Nephron progenitor cell (in vitro differentiated cells): ENCODE measurements around the gene ZNF653.

Experiments used
- DNase-seq: peaks from one replicate; pipeline ENCODE4 v3.0.0; 2021
- H3K27ac Mint-ChIP-seq: 2 replicates; pipeline ENCODE4 v1.8.0; 2021; ENCODE audit warnings: mild to moderate bottlenecking, moderate library complexity, mixed read lengths
- H3K27me3 Mint-ChIP-seq: 2 replicates; pipeline ENCODE4 v1.8.0; 2021; ENCODE audit warnings: mild to moderate bottlenecking, low read depth, mixed read lengths; ENCODE audit not compliant: poor library complexity
- H3K36me3 Mint-ChIP-seq: 2 replicates; pipeline ENCODE4 v1.8.0; 2021; ENCODE audit warnings: low read depth, mixed read lengths
- H3K4me1 Mint-ChIP-seq: 2 replicates; pipeline ENCODE4 v1.8.0; 2021; ENCODE audit warnings: mixed read lengths
- H3K4me3 Mint-ChIP-seq: 2 replicates; pipeline ENCODE4 v1.8.0; 2021; ENCODE audit warnings: mild to moderate bottlenecking, moderate library complexity, mixed read lengths
- H3K9me3 Mint-ChIP-seq: 2 replicates; pipeline ENCODE4 v1.8.0; 2021; ENCODE audit warnings: mild to moderate bottlenecking, moderate library complexity, mixed read lengths
- TF ChIP-seq, protein P1 (sequence below): fragments of 200-600 bp; sonication (generic); IDR thresholded peaks from 2 replicates; pipeline ENCODE4 v1.5.0; 2021; ENCODE audit warnings: antibody characterized with exemption

The ZNF653 gene

DNA sequence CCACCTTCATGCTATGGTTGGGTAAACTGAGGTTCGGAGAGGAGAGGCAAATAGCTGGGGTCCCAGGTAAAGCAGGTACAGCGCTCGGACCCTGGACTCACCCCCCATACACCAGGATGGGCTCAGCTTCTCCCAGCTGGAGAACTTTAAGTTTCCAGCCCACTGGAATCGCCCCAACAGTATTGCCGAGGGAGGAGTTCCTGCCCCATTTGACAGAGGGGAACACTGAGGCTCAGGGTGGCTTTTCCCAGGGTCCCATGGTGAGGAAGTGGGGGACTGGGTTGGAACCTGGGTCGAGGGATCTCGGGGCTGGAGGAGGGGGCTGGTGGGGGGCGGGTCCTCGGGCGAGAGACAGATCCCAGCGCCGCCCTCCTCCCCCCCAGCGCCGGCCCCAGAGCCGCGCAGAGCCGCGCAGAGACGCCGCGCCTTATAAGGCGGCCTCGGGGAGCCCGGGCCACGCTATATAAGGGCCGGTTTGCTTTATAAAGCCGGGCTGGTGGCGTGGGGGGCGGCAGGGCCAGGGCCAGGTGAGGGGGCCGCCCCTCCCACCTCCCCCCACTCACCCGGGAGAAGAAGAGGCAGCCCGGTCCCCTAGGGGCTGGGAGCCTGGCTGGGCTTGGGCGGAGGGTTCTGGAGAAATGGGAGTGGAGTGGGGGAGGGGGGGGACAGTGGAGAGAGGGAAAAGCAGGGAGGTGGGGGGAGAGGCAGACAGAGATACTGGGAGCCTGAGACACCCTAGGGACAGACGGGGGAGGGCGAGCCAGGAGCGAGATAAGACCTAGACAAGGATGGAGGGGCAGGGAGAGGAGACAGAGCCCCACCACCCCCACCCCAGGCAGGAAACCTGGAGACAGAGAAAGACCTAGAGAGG, 34.1 kb upstream of the ZNF653 start:
- TF ChIP-seq, protein P1, sequence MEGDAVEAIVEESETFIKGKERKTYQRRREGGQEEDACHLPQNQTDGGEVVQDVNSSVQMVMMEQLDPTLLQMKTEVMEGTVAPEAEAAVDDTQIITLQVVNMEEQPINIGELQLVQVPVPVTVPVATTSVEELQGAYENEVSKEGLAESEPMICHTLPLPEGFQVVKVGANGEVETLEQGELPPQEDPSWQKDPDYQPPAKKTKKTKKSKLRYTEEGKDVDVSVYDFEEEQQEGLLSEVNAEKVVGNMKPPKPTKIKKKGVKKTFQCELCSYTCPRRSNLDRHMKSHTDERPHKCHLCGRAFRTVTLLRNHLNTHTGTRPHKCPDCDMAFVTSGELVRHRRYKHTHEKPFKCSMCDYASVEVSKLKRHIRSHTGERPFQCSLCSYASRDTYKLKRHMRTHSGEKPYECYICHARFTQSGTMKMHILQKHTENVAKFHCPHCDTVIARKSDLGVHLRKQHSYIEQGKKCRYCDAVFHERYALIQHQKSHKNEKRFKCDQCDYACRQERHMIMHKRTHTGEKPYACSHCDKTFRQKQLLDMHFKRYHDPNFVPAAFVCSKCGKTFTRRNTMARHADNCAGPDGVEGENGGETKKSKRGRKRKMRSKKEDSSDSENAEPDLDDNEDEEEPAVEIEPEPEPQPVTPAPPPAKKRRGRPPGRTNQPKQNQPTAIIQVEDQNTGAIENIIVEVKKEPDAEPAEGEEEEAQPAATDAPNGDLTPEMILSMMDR = no peak
- peak; percentile 41 for DNase-seq
- H3K27me3 Mint-ChIP-seq = peaks cover 17% of the 10 kb centered on the region
- peak overlapping the region; percentile 61 for H3K4me3 Mint-ChIP-seq
- H3K36me3 Mint-ChIP-seq = no peaks in the 10 kb centered on the region
- no peak overlapping the region for H3K27ac Mint-ChIP-seq
- no peaks in the 10 kb centered on the region for H3K9me3 Mint-ChIP-seq
- H3K4me1 Mint-ChIP-seq = peaks cover 29% of the 10 kb centered on the region

DNA sequence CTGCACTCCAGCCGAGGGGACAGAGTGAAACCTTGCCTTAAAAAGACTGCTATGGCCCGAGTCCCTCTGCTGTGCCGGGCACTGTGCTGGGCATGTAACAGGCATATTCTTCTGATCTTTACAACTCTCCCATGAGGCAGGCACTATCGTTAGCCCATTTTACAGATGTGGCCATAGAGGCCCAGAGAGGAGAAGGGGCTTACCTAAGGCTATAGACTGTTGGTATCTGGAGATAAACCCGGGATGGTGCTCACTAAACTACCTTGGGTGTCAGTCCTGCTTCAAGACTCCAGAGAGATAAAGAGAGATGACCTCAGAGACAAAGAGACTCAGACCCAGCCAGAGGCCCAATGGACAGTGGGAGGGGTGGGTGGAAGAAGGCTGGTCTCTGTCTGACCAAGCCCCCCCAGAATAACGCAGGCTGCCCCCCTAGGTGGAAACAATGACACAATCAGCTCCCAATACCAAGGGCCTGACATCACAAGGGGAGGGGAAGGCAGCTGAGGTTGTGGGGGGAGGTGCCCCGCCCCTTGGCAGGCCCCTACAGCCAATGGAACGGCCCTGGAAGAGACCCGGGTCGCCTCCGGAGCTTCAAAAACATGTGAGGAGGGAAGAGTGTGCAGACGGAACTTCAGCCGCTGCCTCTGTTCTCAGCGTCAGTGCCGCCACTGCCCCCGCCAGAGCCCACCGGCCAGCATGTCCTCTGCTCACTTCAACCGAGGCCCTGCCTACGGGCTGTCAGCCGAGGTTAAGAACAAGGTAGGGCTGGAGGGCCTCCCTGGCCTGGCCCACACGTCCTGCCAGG, 32.8 kb upstream of the ZNF653 start, which contains the start of gene CNN1:
Gene CNN1 (plus strand): TSS at position 620 of the 805 bp plus-strand sequence. CDS start 77 bp downstream, at position 697.
- Mint-ChIP-seq H3K27me3 (peaks cover 21% of the 10 kb centered on the region), H3K27ac (peak within 1 kb of the TSS; percentile 77), H3K4me1 (peaks cover 31% of the 10 kb centered on the region), H3K36me3 (no peaks in the 10 kb centered on the region), H3K4me3 (peak within 1 kb of the TSS; percentile 60), H3K9me3 (no peaks in the 10 kb centered on the region)
- TF ChIP-seq, protein P1 = no peak
- peak; percentile 62 for DNase-seq

DNA sequence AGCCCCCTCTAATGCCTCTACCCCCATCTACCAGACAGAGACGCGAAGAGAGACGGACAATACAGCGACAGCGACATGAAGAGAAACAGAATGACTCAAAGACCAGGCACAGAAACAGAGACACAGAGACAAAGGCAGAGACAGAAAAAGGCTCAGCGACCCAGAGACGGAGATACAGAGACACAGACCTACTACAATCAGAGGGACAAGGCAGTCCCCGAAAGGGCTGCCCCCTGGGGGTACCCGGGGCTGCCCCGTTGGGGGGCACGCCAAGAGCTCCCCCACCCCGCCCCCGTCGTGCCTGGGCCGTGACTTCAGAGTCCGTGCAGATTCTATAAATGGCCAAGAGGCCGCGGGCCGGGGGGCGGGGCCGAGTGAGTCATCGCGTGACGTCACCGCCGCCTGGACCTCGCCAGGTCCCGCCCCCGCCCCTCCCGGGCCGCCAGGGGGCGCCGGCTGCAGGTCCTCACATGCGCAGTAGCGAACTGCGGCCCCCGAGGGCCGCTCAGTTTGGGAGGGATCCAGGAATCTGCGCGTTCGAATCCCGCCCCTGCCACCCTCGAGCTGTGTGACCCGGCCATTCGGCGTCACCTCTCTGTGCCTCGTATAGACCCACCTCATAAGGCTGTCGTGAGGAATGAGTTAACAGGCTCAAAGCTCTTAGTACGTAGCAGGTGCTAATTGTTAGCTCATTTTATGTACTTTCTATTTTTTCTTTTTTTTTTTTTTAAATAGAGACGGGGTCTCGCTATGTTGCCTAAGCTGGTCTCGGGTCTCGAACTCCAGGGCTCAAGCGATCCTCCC, 30.4 kb upstream of the ZNF653 start:
- Mint-ChIP-seq H3K27ac (peak overlapping the region; percentile 94), H3K27me3 (peaks cover 31% of the 10 kb centered on the region), H3K9me3 (no peaks in the 10 kb centered on the region), H3K4me3 (peak overlapping the region; percentile 87), H3K36me3 (no peaks in the 10 kb centered on the region), H3K4me1 (peaks cover 31% of the 10 kb centered on the region)
- TF ChIP-seq, protein P1 = peak; percentile 88
- peak; percentile 96 for DNase-seq

DNA sequence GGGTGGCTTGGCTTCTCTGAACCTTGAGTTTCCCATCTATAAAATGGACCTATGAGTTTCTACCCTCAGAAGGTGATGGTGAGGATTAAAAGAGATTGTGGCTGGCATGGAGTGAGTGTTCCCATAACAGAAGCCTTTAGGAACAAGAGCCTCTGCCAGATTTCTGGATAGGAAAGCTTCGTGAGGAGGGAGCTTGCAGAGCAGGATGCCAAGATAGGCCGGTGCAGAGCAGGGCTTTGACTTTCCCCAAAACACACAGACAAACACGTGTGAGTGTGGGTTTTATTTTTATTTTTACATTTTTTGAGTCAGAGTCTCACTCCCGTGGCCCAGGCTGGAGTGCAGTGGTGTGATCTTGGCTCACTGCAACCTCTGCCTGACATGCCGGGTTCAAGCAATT, 29.3 kb upstream of the ZNF653 start:
- no peak overlapping the region for H3K27ac Mint-ChIP-seq
- peaks cover 25% of the 10 kb centered on the region for H3K4me1 Mint-ChIP-seq

DNA sequence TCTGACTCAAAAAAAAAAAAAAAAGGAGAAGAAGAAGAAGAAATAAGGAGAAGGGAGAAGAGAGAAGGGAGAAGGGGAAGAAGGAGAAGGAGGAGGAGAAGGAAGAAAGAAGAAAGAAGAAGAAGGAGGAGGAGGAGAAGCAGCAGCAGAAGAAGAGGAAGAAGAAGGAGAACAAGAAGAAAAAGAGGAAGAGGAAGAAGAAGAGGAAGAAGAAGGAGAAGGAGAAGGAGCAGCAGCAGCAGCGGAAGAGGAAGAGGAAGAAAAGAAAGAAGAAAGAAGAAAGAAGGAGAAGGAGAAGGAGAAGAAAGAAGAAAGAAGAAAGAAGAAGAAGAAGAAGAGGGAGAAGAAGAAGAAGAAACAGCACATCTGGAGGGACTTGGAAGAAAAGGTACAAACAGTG, 28.9 kb upstream of the ZNF653 start:
- H3K4me1 Mint-ChIP-seq = peaks cover 25% of the 10 kb centered on the region
- TF ChIP-seq, protein P1 = no peak
- peak overlapping the region; percentile 33 for H3K4me3 Mint-ChIP-seq
- no peaks in the 10 kb centered on the region for H3K9me3 Mint-ChIP-seq
- no peaks in the 10 kb centered on the region for H3K36me3 Mint-ChIP-seq
- DNase-seq = no peak
- no peak overlapping the region for H3K27ac Mint-ChIP-seq
- H3K27me3 Mint-ChIP-seq = peaks cover 28% of the 10 kb centered on the region

More for the DNA sequence above, 29.3 kb upstream of the ZNF653 start:
- H3K36me3 Mint-ChIP-seq = no peaks in the 10 kb centered on the region
- DNase-seq = no peak
- no peaks in the 10 kb centered on the region for H3K9me3 Mint-ChIP-seq
- TF ChIP-seq, protein P1 = no peak
- peaks cover 28% of the 10 kb centered on the region for H3K27me3 Mint-ChIP-seq
- peak overlapping the region; percentile 33 for H3K4me3 Mint-ChIP-seq
